Left ventricle myocardium inferior (tissue), 1 donor: ENCODE results near the gene HLF. TPM values are rescaled to one million over a fixed set of nuclear protein-coding genes. Genes with fewer than 3 reads are reported as not detected.

ENCODE experiments used
- DNase-seq: peaks from one replicate; pipeline ENCODE4 v3.0.0-alpha.2; 2020
- H3K27ac ChIP-seq: fragments of 200-600 bp; replicated peaks from 2 replicates; pipeline ENCODE4 v1.8.0; 2021
- H3K27me3 ChIP-seq: fragments of 200-600 bp; 2 replicates; pipeline ENCODE4 v1.8.0; 2021; ENCODE audit warnings: low read depth
- H3K36me3 ChIP-seq: fragments of 200-600 bp; 2 replicates; pipeline ENCODE4 v1.8.0; 2021
- H3K4me1 ChIP-seq: fragments of 200-600 bp; 2 replicates; pipeline ENCODE4 v1.8.0; 2021
- H3K4me3 ChIP-seq: fragments of 200-600 bp; 2 replicates; pipeline ENCODE4 v1.8.0; 2021; ENCODE audit warnings: mild to moderate bottlenecking, moderate library complexity
- H3K9me3 ChIP-seq: fragments of 200-600 bp; replicated peaks from 2 replicates; pipeline ENCODE4 v1.8.0; 2021
- CTCF ChIP-seq: fragments of 200-600 bp; IDR thresholded peaks from 2 replicates; pipeline ENCODE4 v1.8.0; 2021; ENCODE audit warnings: antibody characterized with exemption, mild to moderate bottlenecking, borderline replicate concordance
- intact Hi-C: fragments of 100-400 bp; cut with micrococcal nuclease; formaldehyde crosslinking; loops from one replicate; pipeline ENCODE4 v1.11.0; 2022
- total RNA-seq: library from RNA; stranded (reverse); fragmentation: NEBNext Ultra II Directional; extraction: Animal tissue kit (Norgen Biotek cat#: 25700); gene quantifications from one replicate; pipeline ENCODE4 v1.2.1, GENCODE V29; 2021
- donor health status: DM: no; HTN: yes; CAD: no; lungs with severe emphysema.

HLF gene
- total RNA-seq, 1 donor from 2014 or later: 22.6 TPM

GRCh38 chr17:55271958-55272710 lies 7.4 kb downstream of the HLF start:
- peaks cover 79% of the 10 kb centered on the region for H3K4me1 ChIP-seq
- H3K9me3 ChIP-seq: no peaks in the 10 kb centered on the region
- no peaks in the 10 kb centered on the region for H3K27me3 ChIP-seq
- DNase-seq: no peak
- H3K4me3 ChIP-seq: peak overlapping the region; percentile 35
- H3K27ac ChIP-seq: peak overlapping the region; percentile 96
- peaks cover 10% of the 10 kb centered on the region for H3K36me3 ChIP-seq
- intact Hi-C loops: no loop called here
- no peak for TF ChIP-seq CTCF

GRCh38 chr17:55272711-55273578 lies 8.2 kb downstream of the HLF start:
- no peak for DNase-seq
- Histone ChIP-seq H3K36me3 (peaks cover 10% of the 10 kb centered on the region), H3K27ac (peak overlapping the region; percentile 96), H3K4me1 (peaks cover 79% of the 10 kb centered on the region), H3K27me3 (no peaks in the 10 kb centered on the region), H3K4me3 (peak overlapping the region; percentile 35), H3K9me3 (no peaks in the 10 kb centered on the region)
- intact Hi-C loops: no loop called here
- TF ChIP-seq CTCF: no peak

- Histone ChIP-seq H3K4me1 (peaks cover 79% of the 10 kb centered on the region), H3K9me3 (no peaks in the 10 kb centered on the region), H3K36me3 (peaks cover 10% of the 10 kb centered on the region), H3K27ac (peak overlapping the region; percentile 96), H3K4me3 (peak overlapping the region; percentile 35), H3K27me3 (no peaks in the 10 kb centered on the region)
- intact Hi-C loops: no loop called here
- DNase-seq: peak; percentile 74
- no peak for TF ChIP-seq CTCF
Observed at GRCh38 chr17:55273579-55274354, 9.0 kb downstream of the HLF start.

GRCh38 chr17:55274355-55275255 lies 9.8 kb downstream of the HLF start:
- intact Hi-C loops: no loop called here
- no peak for TF ChIP-seq CTCF
- Histone ChIP-seq H3K4me3 (peak overlapping the region; percentile 35), H3K27me3 (no peaks in the 10 kb centered on the region), H3K27ac (peak overlapping the region; percentile 96), H3K9me3 (no peaks in the 10 kb centered on the region), H3K4me1 (peaks cover 73% of the 10 kb centered on the region), H3K36me3 (peaks cover 10% of the 10 kb centered on the region)
- no peak for DNase-seq
